Measurements from ENCODE around the gene SMC2.

The SMC2 gene

GRCh38 chr9:104108315-104108714 lies 14.2 kb downstream of the SMC2 start:
- no peak for DNase-seq

- DNase-seq, result no peak
Measured at GRCh38 chr9:104110509-104110908, 16.4 kb downstream of the SMC2 start.

DNA sequence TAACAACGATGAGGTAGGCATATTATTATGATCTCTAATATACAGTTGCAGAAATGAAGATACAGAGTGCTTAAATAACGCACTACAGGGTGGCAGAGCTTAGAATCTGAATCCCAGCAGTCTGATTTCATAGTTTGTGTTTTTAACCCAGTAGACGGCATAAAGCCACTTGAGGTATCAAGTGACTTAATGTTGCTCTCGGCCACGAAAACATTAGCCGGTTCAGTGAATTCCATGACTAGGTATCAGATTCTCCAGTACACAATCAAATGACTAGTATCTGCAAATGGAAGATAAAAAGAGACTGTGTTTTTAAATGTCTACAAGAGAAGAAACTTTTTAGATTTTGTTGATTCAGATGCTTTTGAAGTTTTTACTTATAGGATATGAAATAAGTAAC lies 24.8 kb downstream of the SMC2 start:
- DNase-seq, result peak; percentile 69

- no peak for DNase-seq
Measured at GRCh38 chr9:104121022-104121421, 26.9 kb downstream of the SMC2 start.

DNA sequence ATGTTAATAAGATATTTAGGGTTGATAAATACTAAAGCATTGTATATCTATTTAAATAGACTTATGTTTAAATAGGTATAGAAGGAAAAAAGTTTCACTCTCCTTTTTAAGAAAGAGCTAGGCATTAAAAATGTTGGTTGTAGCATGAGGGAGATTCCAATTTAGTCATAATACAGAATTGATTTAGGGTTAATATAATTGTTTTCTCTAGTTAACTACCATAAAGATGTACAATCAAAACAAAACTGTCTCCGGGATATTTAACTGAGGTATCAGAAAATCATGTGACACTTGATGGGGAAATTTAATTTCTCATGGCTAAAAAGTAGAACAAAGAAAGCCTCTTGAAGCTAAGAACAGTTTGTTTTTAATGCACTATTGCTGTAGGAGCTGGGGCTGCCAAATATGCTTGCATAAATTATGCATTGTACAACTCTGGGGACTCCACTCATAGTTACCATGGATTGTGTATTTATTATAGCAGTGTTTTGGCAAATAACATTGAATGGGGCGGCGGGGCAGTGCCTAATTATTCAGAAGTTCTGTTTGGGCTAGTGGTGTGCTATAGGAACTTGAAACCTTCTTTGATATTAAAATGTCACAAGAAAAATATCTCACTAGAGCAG lies 44.2 kb downstream of the SMC2 start:
- DNase-seq, result no peak

DNA sequence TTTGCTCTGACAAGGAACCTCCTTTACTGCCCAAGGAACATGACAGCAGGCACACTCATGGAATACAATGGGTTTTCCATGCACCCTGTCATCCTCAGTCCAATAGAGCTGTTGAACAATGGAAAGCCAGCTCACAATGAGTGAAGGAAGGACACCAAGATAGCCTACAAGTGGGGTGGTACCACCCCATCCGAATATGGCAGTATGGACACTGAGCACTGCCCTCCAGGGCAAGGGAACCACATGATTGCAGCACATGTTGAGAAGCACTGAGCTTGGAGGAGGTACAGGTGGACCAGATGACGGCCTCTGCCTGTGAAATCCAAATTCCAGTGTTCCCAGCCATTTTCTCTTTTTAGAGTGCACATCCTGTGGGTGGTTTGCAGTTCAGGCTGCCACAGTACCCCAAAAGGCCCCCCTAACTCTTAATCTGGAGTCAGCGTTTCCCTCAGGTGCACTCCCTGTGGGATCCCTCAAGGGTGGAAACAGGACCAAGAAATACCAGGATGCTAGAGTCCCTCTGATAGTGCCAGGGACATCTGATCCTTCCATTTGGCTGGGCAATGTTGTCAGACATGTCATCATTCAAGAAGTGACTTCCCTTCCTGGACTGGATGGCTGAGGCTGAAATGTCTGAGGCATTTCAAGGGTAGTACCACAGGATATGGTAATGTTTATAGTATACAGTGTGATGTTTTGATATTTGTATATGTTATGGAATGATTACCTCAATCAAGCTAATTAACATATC lies 48.9 kb downstream of the SMC2 start:
- DNase-seq, result no peak

GRCh38 chr9:104143550-104143910 lies 49.4 kb downstream of the SMC2 start:
- no peak for DNase-seq

DNA sequence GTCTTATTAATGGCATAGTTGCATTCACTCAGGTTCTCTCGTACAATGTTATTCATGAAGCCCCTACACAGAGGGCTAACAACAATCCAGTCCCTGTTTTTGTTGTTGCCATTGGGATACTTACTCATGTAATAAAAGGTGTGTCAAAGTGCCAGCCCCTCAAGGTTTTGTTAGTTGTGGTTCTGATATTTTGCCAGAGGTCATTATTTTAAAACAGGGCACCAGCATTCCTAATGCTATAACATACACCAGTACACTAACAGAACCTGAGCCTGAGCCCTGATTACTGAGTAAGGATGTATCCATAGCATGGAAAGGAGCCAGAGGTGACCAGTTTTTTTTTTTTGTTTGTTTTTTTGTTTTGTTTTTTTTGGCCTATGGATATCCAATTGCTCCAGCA lies 50.2 kb downstream of the SMC2 start:
- no peak for DNase-seq

- DNase-seq, result no peak
Measured at GRCh38 chr9:104173067-104173466, 79.0 kb downstream of the SMC2 start.

- DNase-seq, result no peak
Measured at GRCh38 chr9:104177003-104177611, 83.0 kb downstream of the SMC2 start.

GRCh38 chr9:104177676-104178075 lies 83.6 kb downstream of the SMC2 start:
- no peak for DNase-seq
